Lower lobe of right lung (tissue), 2 donors: ENCODE data around the gene TIAM1. TPM values are rescaled to one million over a fixed set of nuclear protein-coding genes. Genes with fewer than 3 reads are reported as not detected.

Experiments
- ATAC-seq, 2 donors: fragments of 200-7000 bp; cut with Tn5 transposase; one replicate each; pipeline ENCODE4 v1.9.1; 2020 to 2022; ENCODE audit warnings: mild to moderate bottlenecking in 2 of 2, moderate library complexity in 2 of 2
- DNase-seq: peaks from one replicate; pipeline ENCODE4 v3.0.0-alpha.2; 2020
- H3K27ac ChIP-seq: fragments of 200-600 bp; one replicate; pipeline ENCODE4 v1.8.0; 2022
- H3K27me3 ChIP-seq: fragments of 200-600 bp; one replicate; pipeline ENCODE4 v1.8.0; 2022; ENCODE audit warnings: low read depth
- H3K36me3 ChIP-seq: fragments of 200-600 bp; one replicate; pipeline ENCODE4 v1.8.0; 2022; ENCODE audit warnings: mild to moderate bottlenecking
- H3K4me1 ChIP-seq: fragments of 200-600 bp; one replicate; pipeline ENCODE4 v1.8.0; 2022
- H3K4me3 ChIP-seq: fragments of 200-600 bp; one replicate; pipeline ENCODE4 v1.8.0; 2022; ENCODE audit warnings: mild to moderate bottlenecking
- H3K9me3 ChIP-seq: fragments of 200-600 bp; one replicate; pipeline ENCODE4 v1.8.0; 2022
- CTCF ChIP-seq: fragments of 200-600 bp; IDR thresholded peaks from one replicate; pipeline ENCODE4 v1.8.0; 2022; ENCODE audit warnings: antibody characterized with exemption, mild to moderate bottlenecking
- intact Hi-C: fragments of 100-400 bp; cut with DNase I; formaldehyde crosslinking; loops from one replicate; pipeline ENCODE4 v1.11.0; 2022
- total RNA-seq: library from RNA; stranded (reverse); fragmentation: NEBNext Ultra II Directional; extraction: Animal tissue kit (Norgen Biotek cat#: 25700); gene quantifications from one replicate; pipeline ENCODE4 v1.2.1, GENCODE V29; 2021
- donor health status: DM: no; HTN: yes; CAD: no; lungs with severe emphysema.

The TIAM1 gene
- total RNA-seq, 1 donor from 2014 or later = 45.5 TPM

- no peak overlapping the region for H3K4me3 ChIP-seq
- H3K4me1 ChIP-seq = no peaks in the 10 kb centered on the region
- DNase-seq (no peak), ATAC-seq (peak; percentile 57 to 62)
- H3K9me3 ChIP-seq = no peaks in the 10 kb centered on the region
- no peak overlapping the region for H3K27ac ChIP-seq
- no peaks in the 10 kb centered on the region for H3K27me3 ChIP-seq
- no peaks in the 10 kb centered on the region for H3K36me3 ChIP-seq
- intact Hi-C loops = no loop called here
- TF ChIP-seq CTCF = no peak
These were observed 17.4 kb downstream of the TIAM1 start for GRCh38 chr21:31326522-31327242.

GRCh38 chr21:31318971-31319370 lies 25.1 kb downstream of the TIAM1 start:
- Histone ChIP-seq H3K4me1 (no peaks in the 10 kb centered on the region), H3K9me3 (no peaks in the 10 kb centered on the region), H3K27ac (no peak overlapping the region), H3K36me3 (no peaks in the 10 kb centered on the region), H3K4me3 (no peak overlapping the region), H3K27me3 (no peaks in the 10 kb centered on the region)
- ATAC-seq (no peak), DNase-seq (no peak)
- intact Hi-C loops = no loop called here
- TF ChIP-seq CTCF = no peak

- Histone ChIP-seq H3K4me1 (no peaks in the 10 kb centered on the region), H3K27ac (no peak overlapping the region), H3K36me3 (no peaks in the 10 kb centered on the region), H3K4me3 (no peak overlapping the region), H3K27me3 (no peaks in the 10 kb centered on the region), H3K9me3 (no peaks in the 10 kb centered on the region)
- intact Hi-C loops = no loop called here
- DNase-seq = no peak
- no peak for TF ChIP-seq CTCF
- no peak for ATAC-seq
These were observed 26.4 kb downstream of the TIAM1 start for GRCh38 chr21:31317688-31318087.

GRCh38 chr21:31316488-31317169 lies 27.4 kb downstream of the TIAM1 start:
- no peaks in the 10 kb centered on the region for H3K36me3 ChIP-seq
- H3K4me1 ChIP-seq = no peaks in the 10 kb centered on the region
- H3K27me3 ChIP-seq = no peaks in the 10 kb centered on the region
- no peak overlapping the region for H3K4me3 ChIP-seq
- H3K9me3 ChIP-seq = no peaks in the 10 kb centered on the region
- no peak overlapping the region for H3K27ac ChIP-seq
- DNase-seq = no peak
- intact Hi-C loops = no loop called here
- no peak for TF ChIP-seq CTCF
- ATAC-seq = no peak

GRCh38 chr21:31316072-31316471 lies 28.0 kb downstream of the TIAM1 start:
- TF ChIP-seq CTCF = no peak
- no peaks in the 10 kb centered on the region for H3K4me1 ChIP-seq
- ATAC-seq = no peak
- no peaks in the 10 kb centered on the region for H3K9me3 ChIP-seq
- H3K4me3 ChIP-seq = no peak overlapping the region
- no peak overlapping the region for H3K27ac ChIP-seq
- no peaks in the 10 kb centered on the region for H3K27me3 ChIP-seq
- no peaks in the 10 kb centered on the region for H3K36me3 ChIP-seq
- intact Hi-C loops = no loop called here
- no peak for DNase-seq
